ENCODE measurements around the gene HBA2. TPM values are rescaled to one million over a fixed set of nuclear protein-coding genes. Genes with fewer than 3 reads are reported as not detected.
"Not testable (repeated sequence)": the region's sequence is repeated elsewhere in the genome, so short reads cannot be mapped to it uniquely, and the experiment has no call there.

The HBA2 gene
- total RNA-seq, 1 donor, result 169 TPM

DNA sequence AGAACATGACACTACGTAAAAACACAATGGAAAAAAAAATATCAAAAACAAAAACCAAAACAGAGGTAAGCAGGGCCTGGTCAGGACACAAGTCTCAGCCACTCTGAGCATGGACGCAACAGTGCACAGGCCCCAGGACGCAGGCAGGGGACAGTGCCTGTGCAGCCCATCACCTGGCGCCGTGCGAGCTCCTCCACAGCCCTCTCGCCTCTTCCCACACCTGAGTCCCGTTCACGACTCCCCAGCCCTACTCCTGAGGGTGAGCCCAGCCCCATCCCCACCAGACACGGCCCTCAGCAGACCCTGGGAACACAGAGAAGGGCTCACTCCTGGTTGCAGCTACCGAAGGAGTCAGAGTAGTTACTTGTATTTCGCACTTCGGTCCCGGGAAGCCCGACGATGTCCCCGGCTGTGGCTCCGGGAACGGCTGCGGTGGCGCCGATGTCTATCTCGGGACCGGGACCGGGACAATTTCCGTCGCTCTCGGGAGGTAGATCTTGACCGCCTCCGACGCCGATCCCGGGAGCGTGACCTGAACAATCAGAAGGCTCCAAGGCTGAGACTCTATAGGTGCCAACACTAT is 17.0 kb downstream of the HBA2 start:
- no peak for DNase-seq (ENCODE audit: low read depth in 2 of 3, low spot score in 2 of 3)

DNA sequence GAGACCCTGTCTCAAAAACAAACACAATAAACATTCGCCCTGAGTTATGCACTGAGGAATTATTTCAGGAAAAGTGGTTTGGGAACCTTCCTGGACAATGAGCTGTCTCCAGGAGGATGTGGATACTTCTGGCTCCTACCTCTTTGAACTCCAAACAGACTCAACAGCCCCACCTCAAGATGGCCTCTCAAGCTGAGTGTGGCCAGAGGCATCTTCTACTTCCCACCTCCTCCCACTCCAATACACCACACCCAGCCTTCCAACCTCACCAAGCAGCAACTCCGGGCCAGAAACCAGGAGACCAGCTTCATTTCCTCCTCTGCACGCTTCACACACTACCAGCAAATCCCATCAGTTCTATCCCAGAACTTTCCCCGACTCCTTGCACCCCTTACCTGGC is 19.2 kb downstream of the HBA2 start:
- no peak for DNase-seq (ENCODE audit: low read depth in 2 of 3, low spot score in 2 of 3)

DNA sequence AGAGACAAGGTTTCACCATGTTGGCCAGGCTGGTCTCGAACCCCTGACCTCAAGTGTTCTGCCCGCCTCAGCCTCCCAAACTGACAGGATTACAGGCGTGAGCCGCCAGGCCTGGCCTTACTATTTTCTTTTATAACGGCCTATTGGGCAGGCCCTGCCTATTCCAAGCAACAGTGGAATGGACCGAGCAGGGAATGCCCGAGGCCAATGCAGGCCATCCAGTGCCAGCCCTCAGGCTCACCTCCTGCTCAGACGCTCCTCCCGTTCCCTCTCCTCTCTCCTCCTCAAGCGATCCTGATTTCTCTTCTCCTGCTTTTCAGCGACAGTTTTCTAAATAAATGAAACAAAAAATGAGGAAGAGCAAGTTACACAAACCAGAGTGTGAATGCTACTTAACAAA is 20.0 kb downstream of the HBA2 start:
- DNase-seq (ENCODE audit: low read depth in 2 of 3, low spot score in 2 of 3), result no peak

DNA sequence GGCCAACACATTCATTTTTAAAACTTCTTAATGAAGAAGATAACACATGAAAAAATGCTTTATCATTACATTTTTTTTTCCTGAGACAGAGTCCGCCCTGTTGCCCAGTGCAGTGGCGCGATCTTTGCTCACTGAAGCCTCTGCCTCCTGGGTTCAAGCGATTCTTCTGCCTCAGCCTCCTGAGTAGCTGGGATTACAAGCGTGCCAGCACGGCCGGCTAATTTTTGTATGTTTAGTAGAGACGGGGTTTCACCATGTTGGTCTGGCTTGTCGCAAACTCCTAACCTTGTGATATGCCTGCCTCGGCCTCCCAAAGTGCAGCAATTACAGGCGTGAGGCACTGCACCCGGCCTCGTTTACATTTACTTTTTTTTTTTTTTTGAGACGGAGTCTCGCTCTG is 20.8 kb downstream of the HBA2 start:
- no peak for DNase-seq (ENCODE audit: low read depth in 2 of 3, low spot score in 2 of 3)

DNA sequence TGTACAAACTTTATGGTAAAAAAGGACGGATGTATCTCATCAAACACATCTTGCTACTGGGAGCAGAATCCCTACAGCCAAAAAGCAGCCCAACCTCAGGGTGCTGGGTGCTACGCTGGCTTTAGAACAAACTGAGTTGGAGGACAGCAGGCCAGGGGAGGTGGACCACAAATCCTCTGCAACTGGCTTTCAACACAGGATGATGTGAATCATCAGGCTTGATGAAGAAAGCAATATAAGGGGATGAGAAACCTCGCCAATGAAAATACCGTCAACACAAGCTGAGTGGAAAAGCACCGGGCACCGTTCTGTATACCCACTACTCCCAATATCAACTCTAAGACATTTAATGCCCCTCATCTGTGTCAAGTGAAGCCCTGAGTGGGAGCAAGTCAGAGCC is 21.8 kb downstream of the HBA2 start:
- no peak for DNase-seq (ENCODE audit: low read depth in 2 of 3, low spot score in 2 of 3)

DNA sequence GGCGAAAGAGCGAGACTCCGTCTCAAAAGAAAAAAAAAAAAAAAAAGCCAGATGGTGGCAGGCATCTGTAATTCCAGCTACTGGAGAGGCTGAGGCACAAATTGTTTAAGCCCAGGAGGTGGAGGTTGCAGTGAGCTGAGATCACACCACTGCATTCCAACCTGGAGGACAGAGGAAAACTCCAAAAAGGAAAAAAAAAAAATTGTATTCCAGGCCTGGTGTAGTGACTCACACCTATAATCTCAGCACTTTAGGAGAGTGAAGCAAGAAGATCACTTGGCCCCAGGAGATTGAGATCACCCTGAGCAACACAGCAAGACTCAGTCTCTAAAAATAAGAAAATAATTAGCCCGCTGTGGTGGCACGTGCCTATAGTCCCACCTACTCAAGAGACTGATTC is 27.7 kb downstream of the HBA2 start:
- no peak for DNase-seq (ENCODE audit: low read depth in 2 of 3, low spot score in 2 of 3)

DNA sequence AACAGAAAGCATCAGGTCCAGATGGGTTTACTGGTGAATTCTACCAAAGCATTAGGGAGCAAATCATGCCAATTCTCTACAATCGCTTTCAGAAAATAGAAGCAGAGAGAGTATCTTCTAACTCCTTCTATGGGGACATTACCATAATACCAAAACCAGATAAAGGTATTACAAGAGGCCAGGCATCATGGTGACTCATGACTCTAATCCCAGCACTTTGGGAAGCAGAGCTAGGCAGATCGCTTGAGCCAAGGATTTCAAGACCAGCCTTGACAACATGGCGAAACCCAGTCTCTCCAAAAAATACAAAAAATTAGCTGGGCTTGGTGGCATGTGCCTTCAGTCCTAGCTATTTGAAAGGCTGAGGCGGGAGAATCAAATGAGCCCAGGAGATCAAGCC is 30.6 kb downstream of the HBA2 start:
- DNase-seq (ENCODE audit: low read depth in 2 of 3, low spot score in 2 of 3), result no peak

DNA sequence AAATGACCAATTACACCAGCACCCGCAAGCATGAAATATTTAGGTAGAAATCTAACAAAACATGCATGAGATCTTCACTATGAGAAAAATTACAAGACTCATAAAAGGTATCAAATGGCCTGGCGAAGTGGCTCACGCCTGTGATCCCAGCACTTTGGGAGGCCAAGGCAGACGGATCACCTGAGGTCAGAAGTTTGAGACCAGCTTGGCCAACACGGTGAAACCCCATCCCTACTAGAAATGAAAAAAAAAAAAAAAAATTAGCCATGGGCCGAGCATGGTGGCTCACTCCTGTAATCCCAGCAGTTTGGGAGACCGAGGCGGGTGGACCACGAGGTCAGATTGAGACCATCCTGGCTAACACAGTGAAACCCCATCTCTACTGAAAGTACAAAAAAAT is 31.4 kb downstream of the HBA2 start:
- not testable (repeated sequence) for DNase-seq (ENCODE audit: low read depth in 2 of 3, low spot score in 2 of 3)

DNA sequence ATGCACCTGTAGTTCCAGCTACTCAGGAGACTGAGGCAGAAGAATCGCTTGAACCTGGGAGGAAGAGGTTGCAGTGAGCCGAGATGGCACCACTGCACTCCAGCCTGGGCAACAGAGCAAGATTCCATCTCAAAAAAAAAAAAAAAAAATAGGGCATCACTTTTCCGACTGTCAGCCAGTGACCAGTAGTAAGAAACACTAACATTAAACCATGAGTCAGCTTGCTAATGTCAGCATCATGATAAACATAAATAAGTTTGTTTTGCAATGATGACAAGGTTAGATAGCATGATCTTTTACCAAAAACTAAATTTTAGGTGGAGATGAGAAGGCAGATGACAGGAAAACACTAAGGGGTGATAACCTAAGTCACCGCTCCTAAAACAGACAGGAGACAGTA is 36.7 kb downstream of the HBA2 start:
- not testable (repeated sequence) for DNase-seq (ENCODE audit: low read depth in 2 of 3, low spot score in 2 of 3)

DNA sequence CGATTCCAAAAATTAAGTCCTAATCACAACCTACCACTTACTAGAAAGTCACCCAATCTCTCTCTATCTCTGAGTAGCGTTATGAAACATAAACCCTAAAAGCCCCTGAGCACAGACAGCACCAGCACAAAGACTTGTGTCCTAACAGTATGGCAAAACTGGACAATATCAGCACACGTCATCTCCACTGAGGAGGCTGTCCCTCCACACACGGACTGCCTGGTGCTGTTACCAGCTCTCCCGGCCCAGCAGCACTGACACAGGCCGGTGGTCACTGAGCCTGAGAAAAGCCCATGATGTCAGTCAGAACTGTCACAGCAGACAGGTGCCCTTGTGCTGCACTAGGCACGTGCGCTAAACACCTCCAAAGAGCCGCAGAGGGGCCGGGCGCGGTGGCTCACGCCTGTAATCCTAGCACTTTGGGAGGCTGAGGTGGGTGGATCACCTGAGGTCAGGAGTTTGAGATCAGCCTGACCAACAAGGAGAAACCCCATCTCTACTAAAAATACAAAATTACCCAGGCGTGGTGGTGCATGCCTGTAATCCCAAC is 39.0 kb downstream of the HBA2 start:
- not testable (repeated sequence) for DNase-seq (ENCODE audit: low read depth in 2 of 3, low spot score in 2 of 3)

DNA sequence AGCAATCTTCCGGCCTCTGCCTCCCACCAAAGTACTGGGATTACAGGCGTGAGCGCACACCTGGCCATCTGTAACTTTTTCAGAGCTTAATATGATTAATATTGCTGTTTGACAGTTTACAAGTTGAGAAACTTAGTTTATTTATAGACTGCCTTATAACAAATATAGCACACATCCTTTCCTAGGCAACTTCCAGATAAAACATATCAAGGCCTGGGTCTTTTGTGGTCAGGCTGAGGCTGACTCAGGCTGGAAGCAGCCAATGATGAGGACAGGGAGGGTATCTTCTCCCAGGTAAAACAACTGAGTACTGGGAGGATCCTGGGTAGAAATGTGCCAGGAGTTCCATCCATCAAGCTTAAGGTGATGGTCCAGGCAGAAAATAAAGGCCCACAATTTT is 40.3 kb downstream of the HBA2 start:
- no peak for DNase-seq (ENCODE audit: low read depth in 2 of 3, low spot score in 2 of 3)

DNA sequence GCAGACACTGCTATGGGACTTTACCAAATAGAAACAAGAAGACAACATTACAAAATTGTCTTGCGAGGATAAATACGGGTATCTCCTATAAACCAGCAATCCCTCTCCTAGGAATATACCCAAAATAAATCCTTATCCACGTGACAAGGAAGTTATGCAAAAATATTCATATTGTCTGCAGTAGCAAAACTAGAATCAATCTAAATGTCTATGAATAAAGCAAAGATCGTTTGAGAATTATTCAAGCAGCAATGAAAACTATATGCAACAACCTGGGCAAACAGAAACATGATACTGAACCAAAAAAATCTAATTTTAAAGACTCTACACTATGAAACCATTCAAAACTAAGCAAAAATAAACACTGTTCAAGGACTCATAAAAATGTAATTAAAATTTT is 47.3 kb downstream of the HBA2 start:
- DNase-seq (ENCODE audit: low read depth in 2 of 3, low spot score in 2 of 3), result no peak

Small RNA genes lying within 50 kb of the gene (small RNA-seq; reads per million reads assigned to genes)
- not detected for gene RF00019

Other genes starting within 250 kb of the HBA2 start
- 9.4 TPM for gene POLR3K, start 119.3 kb upstream of the HBA2 start, total RNA-seq
- 12.4 TPM for gene SNRNP25, start 119.0 kb upstream of the HBA2 start, total RNA-seq
- gene RHBDF1, start 100.2 kb upstream of the HBA2 start, total RNA-seq, result 11.3 TPM
- gene MPG, start 94.7 kb upstream of the HBA2 start, total RNA-seq, result 194 TPM
- gene NPRL3, start 34.2 kb upstream of the HBA2 start, total RNA-seq, result 36.9 TPM
- gene HBZ, start 20.2 kb upstream of the HBA2 start, total RNA-seq, result not detected
- gene HBM, start 6.9 kb upstream of the HBA2 start, total RNA-seq, result 1.3 TPM
- gene HBA1, start 3.8 kb downstream of the HBA2 start, total RNA-seq, result 192 TPM
- gene HBQ1, start 7.6 kb downstream of the HBA2 start, total RNA-seq, result 3.8 TPM
- gene LUC7L, start 56.6 kb downstream of the HBA2 start, total RNA-seq, result 50.4 TPM
- gene FAM234A, start 61.9 kb downstream of the HBA2 start, total RNA-seq, result 47.4 TPM
- 1.3 TPM for gene RGS11, start 103.1 kb downstream of the HBA2 start, total RNA-seq
- gene ARHGDIG, start 107.7 kb downstream of the HBA2 start, total RNA-seq, result 0.27 TPM
- 0.27 TPM for gene PDIA2, start 110.3 kb downstream of the HBA2 start, total RNA-seq
- 45.8 TPM for gene AXIN1, start 179.8 kb downstream of the HBA2 start, total RNA-seq
- gene MRPL28, start 197.7 kb downstream of the HBA2 start, total RNA-seq, result 56.0 TPM
- 88.3 TPM for gene PGAP6, start 209.1 kb downstream of the HBA2 start, total RNA-seq
- gene NME4, start 224.3 kb downstream of the HBA2 start, total RNA-seq, result 170 TPM
- gene DECR2, start 229.0 kb downstream of the HBA2 start, total RNA-seq, result 13.5 TPM